T1000 (cell line): Measurements from ENCODE around the gene GMCL2.
"Not testable (repeated sequence)": the region's sequence is repeated elsewhere in the genome, so short reads cannot be mapped to it uniquely, and the experiment has no call there.

Experiments used
- DNase-seq: peaks from one replicate; lab custom pipeline; 2025; ENCODE audit warnings: mixed read lengths; lab: John Stamatoyannopoulos, UW

Gene GMCL2

GRCh38 chr5:178187014-178187413, at the start of gene GMCL2:
Gene GMCL2 (minus strand): TSS chr5:178187371. CDS start chr5:178187299, 72 bp downstream.
- no peak for DNase-seq

GRCh38 chr5:178236679-178237078, 49.5 kb upstream of the GMCL2 start:
- no peak for DNase-seq

- no peak for DNase-seq
These were observed 49.0 kb upstream of the GMCL2 start for GRCh38 chr5:178236126-178236525.

- DNase-seq, result no peak
These were observed 48.4 kb upstream of the GMCL2 start for GRCh38 chr5:178235588-178235974.

- DNase-seq, result no peak
These were observed 47.8 kb upstream of the GMCL2 start for GRCh38 chr5:178234750-178235587.

- DNase-seq, result no peak
These were observed 47.1 kb upstream of the GMCL2 start for GRCh38 chr5:178234121-178234749.

- no peak for DNase-seq
These were observed 45.8 kb upstream of the GMCL2 start for GRCh38 chr5:178232920-178233429.

GRCh38 chr5:178232124-178232919, 45.2 kb upstream of the GMCL2 start, which contains the start of gene PHYKPL:
Gene PHYKPL (minus strand): TSS chr5:178232802. CDS start chr5:178232550, 252 bp downstream.
- DNase-seq, result peak; percentile 40

GRCh38 chr5:178231539-178232123, 44.5 kb upstream of the GMCL2 start:
- DNase-seq, result no peak

GRCh38 chr5:178230879-178231538, 43.8 kb upstream of the GMCL2 start:
- DNase-seq, result no peak

GRCh38 chr5:178229861-178230260, 42.7 kb upstream of the GMCL2 start:
- no peak for DNase-seq

GRCh38 chr5:178229111-178229510, 41.9 kb upstream of the GMCL2 start:
- not testable (repeated sequence) for DNase-seq

GRCh38 chr5:178228609-178229008, 41.4 kb upstream of the GMCL2 start:
- DNase-seq, result no peak

GRCh38 chr5:178227929-178228328, 40.8 kb upstream of the GMCL2 start:
- no peak for DNase-seq

- DNase-seq, result no peak
These were observed 40.0 kb upstream of the GMCL2 start for GRCh38 chr5:178227138-178227659.

GRCh38 chr5:178225174-178225573, 38.0 kb upstream of the GMCL2 start:
- no peak for DNase-seq

- no peak for DNase-seq
These were observed 37.2 kb upstream of the GMCL2 start for GRCh38 chr5:178224403-178224802.

GRCh38 chr5:178223828-178224335, 36.7 kb upstream of the GMCL2 start:
- no peak for DNase-seq

GRCh38 chr5:178223196-178223773, 36.1 kb upstream of the GMCL2 start:
- no peak for DNase-seq

- no peak for DNase-seq
These were observed 35.1 kb upstream of the GMCL2 start for GRCh38 chr5:178222292-178222691.
